Upper lobe of right lung (tissue), 1 donor: Measurements from ENCODE around the gene FNDC8. TPM values are rescaled to one million over a fixed set of nuclear protein-coding genes. Genes with fewer than 3 reads are reported as not detected.

Source experiments
- ATAC-seq: fragments of 200-7000 bp; cut with Tn5 transposase; one replicate; pipeline ENCODE4 v1.9.1; 2020; ENCODE audit warnings: mild to moderate bottlenecking, moderate library complexity
- DNase-seq: peaks from one replicate; pipeline ENCODE4 v3.0.0-alpha.2; 2020
- H3K27ac ChIP-seq: fragments of 200-600 bp; one replicate; pipeline ENCODE4 v1.8.0; 2022
- H3K27me3 ChIP-seq: fragments of 200-600 bp; one replicate; pipeline ENCODE4 v1.8.0; 2022; ENCODE audit warnings: mild to moderate bottlenecking
- H3K36me3 ChIP-seq: fragments of 200-600 bp; one replicate; pipeline ENCODE4 v1.8.0; 2022
- H3K4me1 ChIP-seq: fragments of 200-600 bp; one replicate; pipeline ENCODE4 v1.8.0; 2022
- H3K4me3 ChIP-seq: fragments of 200-600 bp; one replicate; pipeline ENCODE4 v1.8.0; 2022; ENCODE audit warnings: mild to moderate bottlenecking
- H3K9me3 ChIP-seq: fragments of 200-600 bp; one replicate; pipeline ENCODE4 v1.8.0; 2022
- CTCF ChIP-seq: fragments of 200-600 bp; IDR thresholded peaks from one replicate; pipeline ENCODE4 v1.8.0; 2022; ENCODE audit warnings: antibody characterized with exemption
- intact Hi-C: fragments of 100-400 bp; cut with DNase I; formaldehyde crosslinking; loops from one replicate; pipeline ENCODE4 v1.11.0; 2022
- total RNA-seq: library from RNA; stranded (reverse); fragmentation: NEBNext Ultra II Directional; extraction: Animal tissue kit (Norgen Biotek cat#: 25700); gene quantifications from one replicate; pipeline ENCODE4 v1.2.1, GENCODE V29; 2021
- donor health status: DM: no; HTN: yes; CAD: no; lungs with severe emphysema.

The FNDC8 gene
- total RNA-seq, 1 donor from 2014 or later: not detected

- Histone ChIP-seq H3K27me3 (no peaks in the 10 kb centered on the region), H3K4me1 (peaks cover 6% of the 10 kb centered on the region), H3K4me3 (no peak overlapping the region), H3K36me3 (no peaks in the 10 kb centered on the region), H3K27ac (no peak overlapping the region), H3K9me3 (no peaks in the 10 kb centered on the region)
- intact Hi-C loops: no loop called here
- ATAC-seq: no peak
- TF ChIP-seq CTCF: no peak
- no peak for DNase-seq
Measured at GRCh38 chr17:35079547-35080423, 41.6 kb upstream of the FNDC8 start.

DNA sequence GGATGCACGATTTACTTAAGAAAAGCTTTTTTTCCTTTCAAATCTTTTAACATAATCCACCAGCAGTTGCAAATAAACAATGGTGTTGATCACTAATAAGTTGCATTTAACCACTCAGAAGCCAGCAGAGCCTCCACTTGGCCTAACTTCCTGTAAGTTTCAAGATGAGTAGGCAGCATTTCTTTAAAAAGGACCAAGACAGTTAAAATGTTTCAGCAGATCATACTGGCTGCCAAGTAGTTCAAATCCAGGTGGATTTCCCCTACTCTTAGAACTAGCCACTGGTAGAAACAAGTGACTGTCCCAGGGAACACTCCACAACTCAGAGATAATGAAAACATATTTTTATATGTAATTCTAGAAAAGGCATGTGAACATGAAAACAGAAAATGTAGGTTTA is 40.9 kb upstream of the FNDC8 start:
- H3K36me3 ChIP-seq: no peaks in the 10 kb centered on the region
- no peak overlapping the region for H3K27ac ChIP-seq
- H3K27me3 ChIP-seq: no peaks in the 10 kb centered on the region
- H3K9me3 ChIP-seq: no peaks in the 10 kb centered on the region
- intact Hi-C loops: no loop called here
- TF ChIP-seq CTCF: no peak
- H3K4me1 ChIP-seq: no peaks in the 10 kb centered on the region
- no peak overlapping the region for H3K4me3 ChIP-seq
- ATAC-seq (no peak), DNase-seq (no peak)

DNA sequence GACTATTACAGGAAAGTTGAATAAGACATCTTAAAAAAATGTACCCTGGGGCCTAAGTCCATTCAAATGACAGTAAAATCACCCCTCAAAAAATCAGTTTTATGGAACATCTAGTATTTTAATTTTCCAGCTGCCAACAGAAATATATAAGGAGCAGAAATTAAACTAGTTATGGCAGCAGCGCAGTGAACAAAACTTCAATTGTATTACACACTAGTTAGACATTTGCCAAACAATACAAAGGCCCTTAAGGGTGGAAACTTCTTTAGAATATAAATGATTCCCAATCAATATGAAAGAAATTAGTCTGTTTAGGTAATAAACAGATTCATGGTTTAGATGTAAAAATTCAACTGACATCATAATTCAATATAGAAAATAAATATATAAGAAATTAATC is 39.8 kb upstream of the FNDC8 start:
- ATAC-seq (no peak), DNase-seq (no peak)
- Histone ChIP-seq H3K36me3 (no peaks in the 10 kb centered on the region), H3K4me1 (no peaks in the 10 kb centered on the region), H3K9me3 (no peaks in the 10 kb centered on the region), H3K27ac (no peak overlapping the region), H3K27me3 (no peaks in the 10 kb centered on the region), H3K4me3 (no peak overlapping the region)
- no peak for TF ChIP-seq CTCF
- intact Hi-C loops: no loop called here

GRCh38 chr17:35082073-35082657 is 39.2 kb upstream of the FNDC8 start:
- DNase-seq (no peak), ATAC-seq (no peak)

DNA sequence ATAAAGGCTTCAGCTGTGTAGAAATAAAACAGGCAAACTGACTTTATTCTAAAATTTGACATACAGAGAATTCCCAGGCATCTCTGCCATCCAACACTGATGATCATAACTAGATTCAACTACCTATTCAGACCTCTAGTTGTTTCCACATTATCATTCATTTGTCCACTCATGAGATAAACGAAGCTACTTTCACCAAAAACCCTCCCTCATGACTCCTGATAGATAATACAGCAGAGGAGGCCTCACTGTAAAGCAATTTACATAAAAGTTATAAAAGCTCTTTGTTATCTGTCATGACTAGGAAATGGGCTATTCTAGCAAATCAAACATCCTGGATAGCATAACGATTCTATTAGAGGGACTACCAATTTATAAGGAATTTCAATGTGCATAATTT is 38.3 kb upstream of the FNDC8 start:
- no peak for TF ChIP-seq CTCF
- ATAC-seq (no peak), DNase-seq (no peak)
- H3K27ac ChIP-seq: no peak overlapping the region
- no peaks in the 10 kb centered on the region for H3K27me3 ChIP-seq
- intact Hi-C loops: no loop called here
- H3K36me3 ChIP-seq: no peaks in the 10 kb centered on the region
- H3K4me3 ChIP-seq: no peak overlapping the region
- H3K9me3 ChIP-seq: no peaks in the 10 kb centered on the region
- H3K4me1 ChIP-seq: peaks cover 4% of the 10 kb centered on the region

More at GRCh38 chr17:35082073-35082657, 39.2 kb upstream of the FNDC8 start:
- H3K27me3 ChIP-seq: no peaks in the 10 kb centered on the region
- H3K9me3 ChIP-seq: no peaks in the 10 kb centered on the region
- no peaks in the 10 kb centered on the region for H3K36me3 ChIP-seq
- peaks cover 3% of the 10 kb centered on the region for H3K4me1 ChIP-seq
- intact Hi-C loops: no loop called here
- no peak for TF ChIP-seq CTCF
- no peak overlapping the region for H3K27ac ChIP-seq
- H3K4me3 ChIP-seq: no peak overlapping the region
